Middle frontal gyrus (tissue), 1 donor: ENCODE measurements around the gene RIN3.

ENCODE experiments used
- DNase-seq: peaks from one replicate; pipeline ENCODE4 v3.0.0-alpha.2; 2015; ENCODE audit warnings: low spot score; ENCODE audit errors: extremely low spot score

Gene RIN3

GRCh38 chr14:92513204-92513965, at the start of gene RIN3:
RIN3 (plus strand) TSS chr14:92513781; CDS start chr14:92513933, 152 bp downstream.
- no peak for DNase-seq

GRCh38 chr14:92464156-92464555, 49.4 kb upstream of the RIN3 start:
- no peak for DNase-seq

- no peak for DNase-seq
Observed at GRCh38 chr14:92464716-92465115, 48.9 kb upstream of the RIN3 start.

GRCh38 chr14:92465353-92466055, 48.1 kb upstream of the RIN3 start:
- DNase-seq = no peak

GRCh38 chr14:92466059-92466458, 47.5 kb upstream of the RIN3 start:
- no peak for DNase-seq

- DNase-seq = no peak
Observed at GRCh38 chr14:92469515-92469914, 44.1 kb upstream of the RIN3 start.

- DNase-seq = no peak
Observed at GRCh38 chr14:92470215-92470614, 43.4 kb upstream of the RIN3 start.

GRCh38 chr14:92470811-92471210, 42.8 kb upstream of the RIN3 start:
- DNase-seq = no peak

- no peak for DNase-seq
Observed at GRCh38 chr14:92471919-92472318, 41.7 kb upstream of the RIN3 start.

GRCh38 chr14:92472860-92473259, 40.7 kb upstream of the RIN3 start:
- DNase-seq = no peak

- no peak for DNase-seq
Observed at GRCh38 chr14:92473261-92473968, 40.2 kb upstream of the RIN3 start.

- DNase-seq = no peak
Observed at GRCh38 chr14:92473969-92474535, 39.5 kb upstream of the RIN3 start.

- no peak for DNase-seq
Observed at GRCh38 chr14:92475037-92475436, 38.5 kb upstream of the RIN3 start.

- no peak for DNase-seq
Observed at GRCh38 chr14:92475451-92476187, 38.0 kb upstream of the RIN3 start.

- DNase-seq = no peak
Observed at GRCh38 chr14:92480856-92481255, 32.7 kb upstream of the RIN3 start.

- no peak for DNase-seq
Observed at GRCh38 chr14:92481386-92481785, 32.2 kb upstream of the RIN3 start.

- no peak for DNase-seq
Observed at GRCh38 chr14:92481811-92482555, 31.6 kb upstream of the RIN3 start.

GRCh38 chr14:92482621-92483319, 30.8 kb upstream of the RIN3 start:
- no peak for DNase-seq

GRCh38 chr14:92484132-92484823, 29.3 kb upstream of the RIN3 start:
- DNase-seq = no peak
